ENCODE results near the gene FOXD2. TPM values are rescaled to one million over a fixed set of nuclear protein-coding genes. Genes with fewer than 3 reads are reported as not detected.

Gene FOXD2
- polyA plus RNA-seq, 3 donors = 0.03 to 0.11 TPM; not detected in 1

DNA sequence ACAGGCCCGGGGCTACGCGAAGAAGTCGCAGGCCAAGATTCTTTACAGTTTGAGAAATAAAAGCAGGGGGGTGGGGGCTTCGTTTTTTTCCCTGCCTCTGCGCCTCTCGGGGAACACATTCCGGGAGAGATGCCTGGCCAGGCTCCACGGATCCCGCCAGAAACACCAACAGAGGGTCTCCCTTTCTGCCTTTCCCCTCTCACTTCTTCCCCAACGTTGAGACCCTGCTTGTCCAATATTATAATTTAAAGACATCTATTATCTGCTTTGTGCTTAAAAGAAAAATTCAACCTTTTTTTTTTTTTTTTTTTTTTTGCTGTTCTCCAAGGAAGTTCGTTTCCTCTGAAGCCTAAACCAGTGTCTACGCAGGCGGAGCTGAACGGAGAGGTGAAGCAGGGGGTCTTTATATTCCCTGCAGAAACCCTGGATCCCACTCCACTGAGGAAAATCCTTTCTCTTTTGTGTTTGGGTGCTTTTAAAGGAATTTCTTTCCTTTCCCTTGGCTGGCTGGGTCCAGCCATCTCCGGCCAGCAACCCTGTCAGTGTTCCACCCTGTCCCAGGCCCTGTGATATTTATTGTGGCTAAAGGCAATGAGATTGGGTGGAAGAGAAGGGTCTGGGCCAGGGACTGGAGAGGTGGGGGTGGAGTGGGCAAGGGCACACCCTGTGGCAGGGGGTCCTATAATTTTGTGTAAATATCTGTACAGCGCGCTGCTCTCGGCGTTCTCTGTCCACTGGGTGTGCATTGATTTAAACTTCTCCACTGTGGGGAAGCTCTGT is 2.2 kb downstream of the FOXD2 start:
- Mint-ChIP-seq H3K36me3 (peaks cover 18 to 19% of the 10 kb centered on the region in 2 donors), H3K27ac (no peak overlapping the region), H3K9me3 (peaks cover 0 to 34% (median 22%) of the 10 kb centered on the region in 7 donors), H3K4me1 (peaks cover 35% of the 10 kb centered on the region), H3K27me3 (ENCODE audit: low read depth in 3 of 3) (peaks cover 22 to 33% (median 22%) of the 10 kb centered on the region in 3 donors), H3K4me3 (no peak overlapping the region)
- intact Hi-C loops (cut with micrococcal nuclease) = loop anchor here (5.0 to 10.0 kb wide), 3 partner anchors 103 to 285 kb away; no protein-coding TSS in a partner anchor
- Histone ChIP-seq H3K4me1 (ENCODE audit: control insufficient read depth in 1 of 2, insufficient read depth in 2 of 2, low read length in 2 of 2) (peaks cover 21 to 46% of the 10 kb centered on the region in 2 donors), H3K27ac (ENCODE audit: low read depth in 1 of 2, low read length in 2 of 2) (no peak overlapping the region), H3K27me3 (ENCODE audit: control insufficient read depth in 2 of 2, insufficient read depth in 2 of 2, low read length in 2 of 2) (peaks cover 70 to 81% of the 10 kb centered on the region in 2 donors), H3K9ac (ENCODE audit: insufficient read depth, low read length, poor library complexity, severe bottlenecking) (no peak overlapping the region), H2AFZ (ENCODE audit: insufficient read depth, low read depth, low read length, poor library complexity, severe bottlenecking) (no peak overlapping the region), H3K9me3 (replicated peaks in 1 of 2; ENCODE audit: control insufficient read depth in 1 of 2, insufficient read depth in 1 of 2, low read length in 2 of 2) (peaks cover 0 to 26% of the 10 kb centered on the region in 2 donors), H3K4me3 (replicated peaks in 1 of 3; ENCODE audit: low read depth in 2 of 3, low read length in 3 of 3) (no peak overlapping the region), H3K79me2 (ENCODE audit: insufficient read depth, low read length) (no peaks in the 10 kb centered on the region), H3K4me2 (replicated peaks; ENCODE audit: extremely low read depth, low read length, poor library complexity, severe bottlenecking) (no peak overlapping the region), H3K36me3 (replicated peaks in 1 of 2; ENCODE audit: control insufficient read depth in 1 of 2, insufficient read depth in 2 of 2, low read length in 2 of 2) (no peaks in the 10 kb centered on the region), H4K20me1 (ENCODE audit: insufficient read depth, low read length) (peaks cover under 1% of the 10 kb centered on the region)
- DNase-seq = no peak
- WGBS (ENCODE audit: insufficient coverage) = 27% methylated on average over 7 of the region's 20 CpGs
- TF ChIP-seq, protein P1, sequence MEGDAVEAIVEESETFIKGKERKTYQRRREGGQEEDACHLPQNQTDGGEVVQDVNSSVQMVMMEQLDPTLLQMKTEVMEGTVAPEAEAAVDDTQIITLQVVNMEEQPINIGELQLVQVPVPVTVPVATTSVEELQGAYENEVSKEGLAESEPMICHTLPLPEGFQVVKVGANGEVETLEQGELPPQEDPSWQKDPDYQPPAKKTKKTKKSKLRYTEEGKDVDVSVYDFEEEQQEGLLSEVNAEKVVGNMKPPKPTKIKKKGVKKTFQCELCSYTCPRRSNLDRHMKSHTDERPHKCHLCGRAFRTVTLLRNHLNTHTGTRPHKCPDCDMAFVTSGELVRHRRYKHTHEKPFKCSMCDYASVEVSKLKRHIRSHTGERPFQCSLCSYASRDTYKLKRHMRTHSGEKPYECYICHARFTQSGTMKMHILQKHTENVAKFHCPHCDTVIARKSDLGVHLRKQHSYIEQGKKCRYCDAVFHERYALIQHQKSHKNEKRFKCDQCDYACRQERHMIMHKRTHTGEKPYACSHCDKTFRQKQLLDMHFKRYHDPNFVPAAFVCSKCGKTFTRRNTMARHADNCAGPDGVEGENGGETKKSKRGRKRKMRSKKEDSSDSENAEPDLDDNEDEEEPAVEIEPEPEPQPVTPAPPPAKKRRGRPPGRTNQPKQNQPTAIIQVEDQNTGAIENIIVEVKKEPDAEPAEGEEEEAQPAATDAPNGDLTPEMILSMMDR (IDR thresholded peaks at IDR 0.05) = no peak

DNA sequence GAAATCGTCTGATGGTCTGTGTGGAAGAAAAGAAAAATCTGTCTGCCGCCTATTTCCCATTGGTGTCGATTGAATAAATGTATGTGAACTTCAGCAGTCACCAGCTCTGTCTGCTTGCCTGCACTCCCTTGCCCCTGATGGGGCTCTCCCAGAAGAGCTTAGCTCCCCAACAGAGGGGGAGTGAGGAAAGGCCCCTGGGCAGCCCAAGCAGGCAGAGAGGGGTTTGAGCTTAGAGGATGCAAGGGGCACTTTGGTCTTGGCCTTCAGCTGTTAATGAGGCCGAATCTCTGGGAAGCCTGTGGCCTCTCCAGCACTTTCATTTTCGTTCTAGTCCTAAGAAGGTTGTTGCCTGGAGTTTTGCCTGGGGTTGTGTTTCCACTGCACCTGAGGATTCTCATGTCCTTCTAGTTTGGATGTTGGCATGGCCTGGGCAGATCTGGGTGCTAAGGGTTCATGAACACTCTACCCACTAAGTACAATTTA is 2.8 kb downstream of the FOXD2 start:
- H3K36me3 ChIP-seq (replicated peaks in 1 of 2; ENCODE audit: control insufficient read depth in 1 of 2, insufficient read depth in 2 of 2, low read length in 2 of 2) = no peaks in the 10 kb centered on the region
- WGBS (ENCODE audit: insufficient coverage) = 42% methylated on average over 3 of the region's 5 CpGs
- TF ChIP-seq, protein P1 (IDR thresholded peaks at IDR 0.05) = no peak
- Mint-ChIP-seq H3K27ac (no peak overlapping the region), H3K4me1 (peaks cover 38% of the 10 kb centered on the region), H3K9me3 (peaks cover 0 to 37% (median 22%) of the 10 kb centered on the region in 7 donors), H3K27me3 (ENCODE audit: low read depth in 3 of 3) (peaks cover 16 to 26% (median 16%) of the 10 kb centered on the region in 3 donors), H3K4me3 (no peak overlapping the region), H3K36me3 (peaks cover 15 to 20% of the 10 kb centered on the region in 2 donors)
- H3K27me3 ChIP-seq (ENCODE audit: control insufficient read depth in 2 of 2, insufficient read depth in 2 of 2, low read length in 2 of 2) = peaks cover 72 to 81% of the 10 kb centered on the region in 2 donors
- no peak overlapping the region for H3K27ac ChIP-seq (ENCODE audit: low read depth in 1 of 2, low read length in 2 of 2)
- no peak overlapping the region for H2AFZ ChIP-seq (ENCODE audit: insufficient read depth, low read depth, low read length, poor library complexity, severe bottlenecking)
- no peak overlapping the region for H3K4me2 ChIP-seq (replicated peaks; ENCODE audit: extremely low read depth, low read length, poor library complexity, severe bottlenecking)
- H3K4me3 ChIP-seq (replicated peaks in 1 of 3; ENCODE audit: low read depth in 2 of 3, low read length in 3 of 3) = no peak overlapping the region
- DNase-seq = no peak
- H3K79me2 ChIP-seq (ENCODE audit: insufficient read depth, low read length) = no peaks in the 10 kb centered on the region
- peaks cover 0 to 32% of the 10 kb centered on the region in 2 donors for H3K9me3 ChIP-seq (replicated peaks in 1 of 2; ENCODE audit: control insufficient read depth in 1 of 2, insufficient read depth in 1 of 2, low read length in 2 of 2)
- peaks cover 24 to 49% of the 10 kb centered on the region in 2 donors for H3K4me1 ChIP-seq (ENCODE audit: control insufficient read depth in 1 of 2, insufficient read depth in 2 of 2, low read length in 2 of 2)
- intact Hi-C loops (cut with micrococcal nuclease) = no loop called here
- H4K20me1 ChIP-seq (ENCODE audit: insufficient read depth, low read length) = no peaks in the 10 kb centered on the region
- no peak overlapping the region for H3K9ac ChIP-seq (ENCODE audit: insufficient read depth, low read length, poor library complexity, severe bottlenecking)
